Breast epithelium (tissue), 4 donors: ENCODE measurements around the gene RPL35A. TPM values are rescaled to one million over a fixed set of nuclear protein-coding genes. Genes with fewer than 3 reads are reported as not detected.

Experiments used
- DNase-seq, 2 donors: peaks; one replicate each; pipeline ENCODE4 v3.0.0-alpha.2; 2019; ENCODE audit warnings: low spot score in 2 of 2
- H3K27ac ChIP-seq, 2 donors: fragments of 200-600 bp; sonication (generic) in 1 of 2; one replicate each; pipeline ENCODE4 v1.5.1; 2016 to 2019; ENCODE audit warnings: mild to moderate bottlenecking in 1 of 2
- H3K27me3 ChIP-seq, 2 donors: fragments of 200-600 bp; sonication (generic) in 1 of 2; one replicate each; pipeline versions ENCODE4 v1.5.1 to v1.6.0; 2017 to 2019; ENCODE audit warnings: control low read depth in 1 of 2, mild to moderate bottlenecking in 1 of 2
- H3K36me3 ChIP-seq: fragments of 200-600 bp; one replicate; pipeline ENCODE4 v1.5.1; 2019
- H3K4me1 ChIP-seq, 2 donors: fragments of 200-600 bp; sonication (generic); one replicate each; pipeline ENCODE4 v1.5.1; 2016 to 2019; ENCODE audit warnings: control low read depth in 1 of 2
- H3K4me3 ChIP-seq, 3 donors: fragments of 200-600 bp; sonication (generic); 1 replicate in 2 of 3; 2 replicates in 1 of 3; pipeline ENCODE4 v1.5.1; 2016 to 2019; ENCODE audit warnings: mild to moderate bottlenecking in 3 of 3, moderate library complexity in 2 of 3
- H3K9me3 ChIP-seq, 2 donors: fragments of 200-600 bp; sonication (generic) in 1 of 2; one replicate each; pipeline ENCODE4 v1.5.1; 2016 to 2019; ENCODE audit warnings: control low read depth in 1 of 2
- POLR2A ChIP-seq: fragments of 450-650 bp; IDR thresholded peaks from one replicate; pipeline ENCODE4 v1.6.1; 2016; ENCODE audit warnings: antibody characterized with exemption, mild to moderate bottlenecking, moderate library complexity
- POLR2AphosphoS5 ChIP-seq, 3 donors: sonication (generic); formaldehyde crosslinking; IDR thresholded peaks; one replicate each; pipeline ENCODE4 v1.6.1; 2017; ENCODE audit warnings: antibody characterized with exemption in 3 of 3
- intact Hi-C: fragments of 100-400 bp; cut with DNase I; formaldehyde crosslinking; loops from one replicate; pipeline ENCODE4 v1.15.1; 2023; ENCODE audit warnings: low total_unique reads
- total RNA-seq, 3 donors: library from RNA; depleted of rRNA; stranded (reverse); fragments of >200 nt; gene quantifications; one replicate each; pipeline ENCODE4 v1.1.0, GENCODE V29; 2016
- TF ChIP-seq, protein P1 (sequence below), 3 donors: fragments of 450-650 bp; IDR thresholded peaks; one replicate each; pipeline ENCODE4 v1.5.1; 2016 to 2017; ENCODE audit warnings: antibody characterized with exemption in 3 of 3, mild to moderate bottlenecking in 3 of 3, moderate library complexity in 3 of 3

Gene RPL35A
- total RNA-seq, 3 donors from 2014 or later: 650 to 918 (median 888) TPM

DNA sequence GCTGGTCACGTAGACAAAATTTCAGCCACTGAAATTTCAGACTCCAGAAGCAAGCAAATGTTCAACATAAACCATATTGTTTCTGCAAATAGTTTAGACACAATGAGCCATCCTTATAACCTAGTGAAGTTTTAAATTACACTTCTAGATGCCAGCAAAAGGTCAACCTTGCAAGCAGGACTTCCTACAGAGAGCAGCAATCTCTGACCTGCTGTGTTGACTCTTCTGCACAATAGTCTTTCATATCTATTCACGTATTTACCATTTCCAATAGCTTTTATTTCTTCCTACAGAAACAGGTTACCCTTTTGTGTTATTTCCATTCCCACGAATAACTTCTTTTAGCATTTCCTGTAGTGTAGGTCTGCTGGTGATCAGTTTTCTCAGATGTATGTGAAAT lies 20.6 kb downstream of the RPL35A start:
- no peak for DNase-seq
- Histone ChIP-seq H3K9me3 (no peaks in the 10 kb centered on the region), H3K4me1 (no peaks in the 10 kb centered on the region), H3K4me3 (no peak overlapping the region), H3K27me3 (no peaks in the 10 kb centered on the region), H3K36me3 (no peaks in the 10 kb centered on the region), H3K27ac (no peak overlapping the region)
- intact Hi-C loops: no loop called here
- TF ChIP-seq, protein P1, sequence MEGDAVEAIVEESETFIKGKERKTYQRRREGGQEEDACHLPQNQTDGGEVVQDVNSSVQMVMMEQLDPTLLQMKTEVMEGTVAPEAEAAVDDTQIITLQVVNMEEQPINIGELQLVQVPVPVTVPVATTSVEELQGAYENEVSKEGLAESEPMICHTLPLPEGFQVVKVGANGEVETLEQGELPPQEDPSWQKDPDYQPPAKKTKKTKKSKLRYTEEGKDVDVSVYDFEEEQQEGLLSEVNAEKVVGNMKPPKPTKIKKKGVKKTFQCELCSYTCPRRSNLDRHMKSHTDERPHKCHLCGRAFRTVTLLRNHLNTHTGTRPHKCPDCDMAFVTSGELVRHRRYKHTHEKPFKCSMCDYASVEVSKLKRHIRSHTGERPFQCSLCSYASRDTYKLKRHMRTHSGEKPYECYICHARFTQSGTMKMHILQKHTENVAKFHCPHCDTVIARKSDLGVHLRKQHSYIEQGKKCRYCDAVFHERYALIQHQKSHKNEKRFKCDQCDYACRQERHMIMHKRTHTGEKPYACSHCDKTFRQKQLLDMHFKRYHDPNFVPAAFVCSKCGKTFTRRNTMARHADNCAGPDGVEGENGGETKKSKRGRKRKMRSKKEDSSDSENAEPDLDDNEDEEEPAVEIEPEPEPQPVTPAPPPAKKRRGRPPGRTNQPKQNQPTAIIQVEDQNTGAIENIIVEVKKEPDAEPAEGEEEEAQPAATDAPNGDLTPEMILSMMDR (IDR thresholded peaks at IDR 0.05): no peak
- TF ChIP-seq POLR2AphosphoS5 (IDR thresholded peaks at IDR 0.05) (no peak), POLR2A (no peak)

DNA sequence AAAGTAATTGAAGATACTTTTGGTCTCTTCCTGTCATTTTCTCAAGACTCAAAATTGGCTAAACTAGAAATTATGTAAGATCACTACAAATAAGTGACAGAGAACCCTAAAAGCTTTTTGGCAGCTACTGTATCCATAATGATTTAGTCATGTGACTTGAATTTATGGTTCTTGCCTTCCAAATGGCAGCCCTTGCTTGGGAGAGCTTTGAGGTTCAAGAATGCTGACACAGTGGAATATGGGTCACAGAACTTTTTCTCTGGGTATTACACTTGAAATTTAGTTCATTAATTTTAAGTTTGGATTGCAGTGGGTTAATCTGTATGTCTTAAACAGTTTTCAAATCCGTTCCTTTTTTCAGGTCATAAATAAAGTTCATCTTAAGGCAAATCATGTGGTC lies 24.0 kb downstream of the RPL35A start:
- intact Hi-C loops: no loop called here
- Histone ChIP-seq H3K4me1 (no peaks in the 10 kb centered on the region), H3K27ac (no peak overlapping the region), H3K27me3 (no peaks in the 10 kb centered on the region), H3K9me3 (no peaks in the 10 kb centered on the region), H3K36me3 (no peaks in the 10 kb centered on the region), H3K4me3 (no peak overlapping the region)
- TF ChIP-seq POLR2AphosphoS5 (IDR thresholded peaks at IDR 0.05) (no peak), POLR2A (no peak)
- TF ChIP-seq, protein P1 (IDR thresholded peaks at IDR 0.05): no peak
- no peak for DNase-seq

DNA sequence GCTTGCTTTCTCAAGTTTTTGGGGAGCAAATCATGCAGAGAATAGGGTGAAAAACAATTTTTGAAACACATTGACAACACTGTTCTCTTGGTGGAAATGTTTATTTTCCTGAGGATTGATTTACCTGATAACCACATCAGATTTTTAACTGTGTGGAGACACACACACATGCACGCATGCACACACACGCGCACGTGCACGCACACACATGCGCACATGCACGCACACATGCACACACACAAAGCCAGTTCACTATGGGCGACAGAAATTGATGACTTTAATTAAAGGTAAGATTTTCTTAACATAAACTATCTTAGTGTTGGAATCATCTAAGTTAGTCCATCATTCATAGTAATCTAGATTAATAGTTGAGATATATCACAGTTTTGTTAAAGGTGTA lies 25.3 kb downstream of the RPL35A start:
- intact Hi-C loops: no loop called here
- no peaks in the 10 kb centered on the region for H3K36me3 ChIP-seq
- no peak for TF ChIP-seq POLR2A
- H3K4me1 ChIP-seq: no peaks in the 10 kb centered on the region
- no peak overlapping the region for H3K4me3 ChIP-seq
- H3K9me3 ChIP-seq: no peaks in the 10 kb centered on the region
- H3K27me3 ChIP-seq: no peaks in the 10 kb centered on the region
- no peak for DNase-seq
- no peak overlapping the region for H3K27ac ChIP-seq

DNA sequence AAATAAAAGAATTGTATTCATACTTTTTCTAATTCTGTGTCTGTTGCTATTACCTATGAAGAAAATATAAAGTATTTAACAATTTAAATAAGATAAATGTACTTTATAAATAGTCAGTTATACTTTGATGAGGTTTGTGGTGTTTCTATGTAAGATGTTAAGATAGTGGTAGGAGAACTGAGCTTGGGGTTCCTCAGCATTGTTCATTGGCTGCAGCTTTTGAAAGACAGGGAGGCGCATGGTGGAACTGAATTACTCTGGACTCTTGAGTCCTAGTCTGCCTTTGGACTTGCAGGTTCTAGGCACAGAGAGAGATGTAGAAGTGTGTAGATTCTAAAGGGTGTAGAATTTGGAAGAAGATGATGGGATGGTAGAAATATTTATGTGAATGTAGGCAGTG lies 33.1 kb downstream of the RPL35A start:
- no peaks in the 10 kb centered on the region for H3K4me1 ChIP-seq
- H3K36me3 ChIP-seq: no peaks in the 10 kb centered on the region
- no peak for DNase-seq
- H3K4me3 ChIP-seq: no peak overlapping the region
- intact Hi-C loops: no loop called here
- H3K27me3 ChIP-seq: no peaks in the 10 kb centered on the region
- H3K27ac ChIP-seq: no peak overlapping the region
- TF ChIP-seq POLR2AphosphoS5 (IDR thresholded peaks at IDR 0.05) (no peak), POLR2A (no peak)
- TF ChIP-seq, protein P1 (IDR thresholded peaks at IDR 0.05): no peak
- no peaks in the 10 kb centered on the region for H3K9me3 ChIP-seq

DNA sequence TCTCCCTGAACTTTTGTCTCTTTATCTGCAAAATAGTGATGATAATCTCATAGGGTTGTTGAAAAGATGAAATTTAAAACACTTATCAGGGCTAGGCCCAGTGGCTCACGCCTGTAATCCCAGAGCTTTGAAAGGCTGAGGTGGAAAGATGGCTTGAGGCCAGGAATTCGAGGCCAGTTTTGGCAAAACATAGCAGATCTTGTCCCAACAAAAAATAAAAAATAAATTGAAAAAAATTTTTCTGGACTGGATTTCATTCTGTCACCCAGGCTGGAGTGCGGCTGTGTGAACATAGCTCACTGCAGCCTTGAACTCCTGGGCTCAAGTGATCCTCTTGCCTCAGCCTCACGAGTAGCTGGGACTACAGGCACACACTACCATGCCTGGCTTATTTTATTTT lies 39.7 kb downstream of the RPL35A start:
- intact Hi-C loops: no loop called here
- Histone ChIP-seq H3K27me3 (no peaks in the 10 kb centered on the region), H3K9me3 (no peaks in the 10 kb centered on the region), H3K4me1 (no peaks in the 10 kb centered on the region), H3K4me3 (no peak overlapping the region), H3K27ac (no peak overlapping the region), H3K36me3 (no peaks in the 10 kb centered on the region)
- DNase-seq: no peak
- TF ChIP-seq, protein P1 (IDR thresholded peaks at IDR 0.05): no peak
- no peak for TF ChIP-seq POLR2AphosphoS5 (IDR thresholded peaks at IDR 0.05)
- no peak for TF ChIP-seq POLR2A

DNA sequence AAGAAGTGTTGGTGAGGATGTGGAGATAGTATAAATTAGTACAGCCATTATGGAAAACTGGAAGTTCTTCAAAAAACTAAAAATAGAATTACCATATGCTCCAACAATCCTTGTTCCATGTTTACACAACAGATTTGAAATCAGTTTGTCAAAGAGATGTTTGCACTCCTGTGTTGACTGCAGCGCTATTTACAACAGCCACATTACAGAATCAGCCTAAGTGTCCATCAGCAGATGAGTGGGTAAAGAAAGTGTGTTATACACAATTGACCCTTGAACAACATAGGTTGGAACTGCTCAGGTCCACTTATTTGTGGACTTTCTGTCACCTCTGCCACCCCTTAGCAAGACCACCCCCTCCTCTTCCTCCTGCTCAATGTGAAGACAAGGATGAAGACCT lies 44.7 kb downstream of the RPL35A start:
- Histone ChIP-seq H3K4me1 (no peaks in the 10 kb centered on the region), H3K27ac (no peak overlapping the region), H3K27me3 (no peaks in the 10 kb centered on the region), H3K36me3 (no peaks in the 10 kb centered on the region), H3K9me3 (no peaks in the 10 kb centered on the region), H3K4me3 (no peak overlapping the region)
- TF ChIP-seq, protein P1 (IDR thresholded peaks at IDR 0.05): no peak
- TF ChIP-seq POLR2A (no peak), POLR2AphosphoS5 (IDR thresholded peaks at IDR 0.05) (no peak)
- intact Hi-C loops: no loop called here
- no peak for DNase-seq
